ENCODE results near the gene CHMP1B.

Gene CHMP1B

DNA sequence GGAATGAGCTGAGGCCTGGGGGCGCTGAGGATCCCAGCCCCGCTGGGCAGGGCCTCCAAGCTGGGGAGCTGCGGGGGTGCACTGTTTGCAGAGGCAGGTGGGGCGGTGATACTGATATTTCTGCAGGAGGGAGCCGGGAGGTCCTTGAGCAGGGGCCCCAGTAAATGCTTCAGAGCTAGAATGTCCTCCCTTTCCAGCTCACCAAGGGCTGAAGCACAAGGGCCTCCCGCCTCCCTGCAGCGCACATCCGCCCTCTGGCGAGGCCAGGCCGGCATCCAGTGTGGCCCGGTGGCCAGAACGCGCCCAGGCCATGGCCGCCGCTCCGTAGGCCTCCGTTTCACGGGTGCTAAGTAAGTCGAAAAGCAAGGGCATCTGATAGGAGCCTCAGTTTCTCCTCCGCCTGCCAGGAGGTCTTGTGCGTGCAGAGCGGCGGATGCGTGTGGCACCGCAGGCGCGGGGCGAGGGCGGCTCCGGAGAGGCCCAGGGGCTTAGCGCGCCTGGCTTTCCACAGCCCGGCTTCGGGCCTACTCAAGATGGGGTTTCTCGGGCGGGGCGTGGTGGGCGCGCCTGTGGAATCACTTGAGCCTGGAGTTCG, 29.5 kb upstream of the CHMP1B start:
- TF ChIP-seq ZNF274 (IDR thresholded peaks at IDR 0.05; ENCODE audit: low read depth, low read length) = no peak
- TF ChIP-seq SUZ12 (IDR thresholded peaks at IDR 0.05; ENCODE audit: extremely low read depth, insufficient read depth, insufficient read length) = no peak
- TF ChIP-seq YY1 (IDR thresholded peaks at IDR 0.05; ENCODE audit: insufficient read depth, insufficient read length) = no peak
- Histone ChIP-seq H3K4me1 (ENCODE audit: insufficient read depth, insufficient read length) (peaks cover 8% of the 10 kb centered on the region), H3K27me3 (ENCODE audit: insufficient read depth, insufficient read length) (no peaks in the 10 kb centered on the region), H3K9me3 (ENCODE audit: insufficient read depth, low read length) (no peaks in the 10 kb centered on the region), H3K9ac (ENCODE audit: insufficient read length, low read depth) (no peak overlapping the region), H3K36me3 (ENCODE audit: insufficient read depth, insufficient read length, low read length) (no peaks in the 10 kb centered on the region), H3K4me3 (ENCODE audit: insufficient read length, low read depth) (no peak overlapping the region)
- no peak for DNase-seq (ENCODE audit: low read depth, low spot score)

DNA sequence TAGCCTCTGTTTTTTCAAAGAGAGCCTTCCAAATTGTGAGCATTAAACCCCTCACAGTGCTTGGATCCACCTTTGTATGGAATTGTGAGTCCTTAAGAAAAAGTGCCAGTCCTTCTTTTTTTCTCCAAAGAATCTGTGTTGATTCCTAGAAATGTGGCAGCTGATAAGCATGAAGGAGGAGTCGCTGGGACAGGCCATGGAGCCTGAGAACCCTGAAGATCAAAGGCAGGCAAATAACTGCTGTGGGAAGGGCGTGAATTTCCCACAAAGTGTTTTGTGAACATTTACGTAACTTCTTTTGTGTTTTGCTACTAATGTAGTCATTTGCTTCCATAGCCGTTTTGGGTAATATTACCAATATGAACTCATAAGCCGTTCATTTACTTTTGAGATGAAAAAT, 27.7 kb upstream of the CHMP1B start:
- no peaks in the 10 kb centered on the region for H3K9me3 ChIP-seq (ENCODE audit: insufficient read depth, low read length)
- no peaks in the 10 kb centered on the region for H3K27me3 ChIP-seq (ENCODE audit: insufficient read depth, insufficient read length)
- TF ChIP-seq YY1 (IDR thresholded peaks at IDR 0.05; ENCODE audit: insufficient read depth, insufficient read length) (no peak), SUZ12 (IDR thresholded peaks at IDR 0.05; ENCODE audit: extremely low read depth, insufficient read depth, insufficient read length) (no peak), ZNF274 (IDR thresholded peaks at IDR 0.05; ENCODE audit: low read depth, low read length) (no peak)
- peaks cover 8% of the 10 kb centered on the region for H3K4me1 ChIP-seq (ENCODE audit: insufficient read depth, insufficient read length)
- H3K4me3 ChIP-seq (ENCODE audit: insufficient read length, low read depth) = no peak overlapping the region
- no peak for DNase-seq (ENCODE audit: low read depth, low spot score)
- H3K9ac ChIP-seq (ENCODE audit: insufficient read length, low read depth) = no peak overlapping the region
- no peaks in the 10 kb centered on the region for H3K36me3 ChIP-seq (ENCODE audit: insufficient read depth, insufficient read length, low read length)

DNA sequence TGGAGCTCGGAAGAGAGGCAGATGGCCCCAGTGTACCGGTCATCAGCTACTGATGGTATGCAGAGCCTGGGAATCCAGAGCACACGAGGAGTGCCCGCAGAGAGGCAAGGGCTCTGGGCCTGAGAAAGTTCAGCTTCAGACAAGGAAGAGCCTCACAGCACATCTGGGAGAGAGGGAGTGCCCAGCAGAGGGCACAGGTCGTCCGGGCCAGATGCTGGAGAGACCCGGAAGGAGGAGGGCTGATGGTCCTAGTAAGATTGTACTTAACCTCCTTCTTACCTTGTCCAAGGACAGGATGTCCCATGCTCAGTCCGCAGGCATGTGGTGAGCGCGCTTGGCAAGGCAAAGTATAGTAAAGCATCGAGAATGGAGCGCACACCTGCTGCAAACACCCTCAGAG, 24.4 kb upstream of the CHMP1B start:
- no peak for DNase-seq (ENCODE audit: low read depth, low spot score)
- H3K4me1 ChIP-seq (ENCODE audit: insufficient read depth, insufficient read length) = peaks cover 10% of the 10 kb centered on the region
- no peak overlapping the region for H3K4me3 ChIP-seq (ENCODE audit: insufficient read length, low read depth)
- no peak for TF ChIP-seq YY1 (IDR thresholded peaks at IDR 0.05; ENCODE audit: insufficient read depth, insufficient read length)
- TF ChIP-seq ZNF274 (IDR thresholded peaks at IDR 0.05; ENCODE audit: low read depth, low read length) = no peak
- no peak for TF ChIP-seq SUZ12 (IDR thresholded peaks at IDR 0.05; ENCODE audit: extremely low read depth, insufficient read depth, insufficient read length)
- H3K9me3 ChIP-seq (ENCODE audit: insufficient read depth, low read length) = no peaks in the 10 kb centered on the region
- H3K36me3 ChIP-seq (ENCODE audit: insufficient read depth, insufficient read length, low read length) = no peaks in the 10 kb centered on the region
- H3K9ac ChIP-seq (ENCODE audit: insufficient read length, low read depth) = no peak overlapping the region
- H3K27me3 ChIP-seq (ENCODE audit: insufficient read depth, insufficient read length) = no peaks in the 10 kb centered on the region

DNA sequence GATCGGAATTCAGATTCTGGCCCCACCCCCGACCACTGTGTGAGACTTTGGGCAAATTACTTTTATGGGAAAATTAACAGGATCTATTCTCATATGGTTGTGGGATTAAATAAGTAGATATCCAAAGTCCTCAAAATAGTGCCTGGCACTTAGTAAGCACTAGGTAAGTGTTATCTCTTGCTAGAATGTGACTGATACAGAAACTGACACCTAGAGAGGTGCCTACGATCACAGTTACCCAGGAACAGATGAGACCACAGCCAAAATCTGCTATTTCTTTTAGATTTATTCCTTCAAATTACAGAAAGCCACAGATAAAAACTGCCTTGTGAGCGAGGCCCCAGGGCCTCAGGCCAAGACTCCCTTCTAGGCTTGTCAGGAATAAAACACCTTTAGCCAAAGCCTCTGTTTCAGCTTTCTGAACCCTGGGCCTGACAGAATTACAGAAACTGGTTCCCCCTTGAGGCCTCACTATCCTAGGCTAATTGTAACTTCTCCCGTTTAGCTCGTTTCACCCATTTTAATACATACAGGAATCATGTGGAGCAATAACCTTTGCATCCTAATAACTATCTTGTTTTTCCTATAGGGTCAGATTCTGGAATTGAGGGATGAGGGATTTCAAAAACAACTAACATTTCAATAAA, 22.3 kb upstream of the CHMP1B start:
- Histone ChIP-seq H3K36me3 (ENCODE audit: insufficient read depth, insufficient read length, low read length) (no peaks in the 10 kb centered on the region), H3K9ac (ENCODE audit: insufficient read length, low read depth) (peak overlapping the region; percentile 50), H3K27me3 (ENCODE audit: insufficient read depth, insufficient read length) (no peaks in the 10 kb centered on the region), H3K9me3 (ENCODE audit: insufficient read depth, low read length) (no peaks in the 10 kb centered on the region), H3K4me1 (ENCODE audit: insufficient read depth, insufficient read length) (peaks cover 14% of the 10 kb centered on the region), H3K4me3 (ENCODE audit: insufficient read length, low read depth) (no peak overlapping the region)
- no peak for TF ChIP-seq YY1 (IDR thresholded peaks at IDR 0.05; ENCODE audit: insufficient read depth, insufficient read length)
- TF ChIP-seq ZNF274 (IDR thresholded peaks at IDR 0.05; ENCODE audit: low read depth, low read length) = no peak
- TF ChIP-seq SUZ12 (IDR thresholded peaks at IDR 0.05; ENCODE audit: extremely low read depth, insufficient read depth, insufficient read length) = no peak
- DNase-seq (ENCODE audit: low read depth, low spot score) = no peak

DNA sequence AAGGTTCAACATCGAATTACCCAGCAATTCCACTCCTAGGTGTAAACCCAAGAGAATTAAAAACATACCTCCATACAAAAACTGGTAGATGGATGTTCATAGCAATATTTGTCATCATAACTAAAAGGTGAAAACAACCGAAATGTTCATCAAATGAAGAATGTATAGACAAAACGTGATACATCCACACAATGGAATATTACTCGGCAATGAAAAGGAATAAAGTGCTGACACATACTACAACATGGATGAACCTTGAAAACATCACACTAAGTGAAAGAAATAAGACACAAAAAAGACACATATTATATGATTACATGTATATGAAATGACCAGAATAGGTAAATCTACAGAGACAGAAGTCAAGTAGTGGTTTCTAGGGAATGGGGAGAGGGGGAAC, 20.6 kb upstream of the CHMP1B start:
- no peaks in the 10 kb centered on the region for H3K9me3 ChIP-seq (ENCODE audit: insufficient read depth, low read length)
- no peak overlapping the region for H3K9ac ChIP-seq (ENCODE audit: insufficient read length, low read depth)
- no peaks in the 10 kb centered on the region for H3K27me3 ChIP-seq (ENCODE audit: insufficient read depth, insufficient read length)
- no peak for DNase-seq (ENCODE audit: low read depth, low spot score)
- no peak overlapping the region for H3K4me3 ChIP-seq (ENCODE audit: insufficient read length, low read depth)
- peaks cover 14% of the 10 kb centered on the region for H3K4me1 ChIP-seq (ENCODE audit: insufficient read depth, insufficient read length)
- no peaks in the 10 kb centered on the region for H3K36me3 ChIP-seq (ENCODE audit: insufficient read depth, insufficient read length, low read length)
- no peak for TF ChIP-seq SUZ12 (IDR thresholded peaks at IDR 0.05; ENCODE audit: extremely low read depth, insufficient read depth, insufficient read length)
- no peak for TF ChIP-seq YY1 (IDR thresholded peaks at IDR 0.05; ENCODE audit: insufficient read depth, insufficient read length)
- TF ChIP-seq ZNF274 (IDR thresholded peaks at IDR 0.05; ENCODE audit: low read depth, low read length) = no peak

DNA sequence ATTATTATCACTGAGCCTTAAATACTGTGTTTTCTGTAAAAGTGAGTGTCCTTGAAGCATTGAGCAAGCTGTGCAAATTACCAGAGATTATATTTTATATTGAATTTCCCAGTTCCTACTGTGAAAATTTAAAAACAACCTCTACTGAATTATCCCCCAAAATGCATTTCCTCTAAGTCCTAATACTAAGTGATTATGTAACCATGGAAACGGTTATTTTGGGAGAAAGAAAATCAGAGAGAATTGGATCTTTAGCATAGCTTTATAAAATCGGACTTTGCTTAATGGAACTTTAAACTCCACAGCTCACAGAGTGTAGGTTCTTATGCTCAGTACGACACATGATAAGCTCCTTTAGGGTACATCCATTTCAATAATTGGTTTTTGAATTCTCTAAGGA, 19.3 kb upstream of the CHMP1B start:
- peaks cover 9% of the 10 kb centered on the region for H3K4me1 ChIP-seq (ENCODE audit: insufficient read depth, insufficient read length)
- no peak overlapping the region for H3K4me3 ChIP-seq (ENCODE audit: insufficient read length, low read depth)
- no peaks in the 10 kb centered on the region for H3K9me3 ChIP-seq (ENCODE audit: insufficient read depth, low read length)
- no peaks in the 10 kb centered on the region for H3K27me3 ChIP-seq (ENCODE audit: insufficient read depth, insufficient read length)
- no peak overlapping the region for H3K9ac ChIP-seq (ENCODE audit: insufficient read length, low read depth)
- no peak for DNase-seq (ENCODE audit: low read depth, low spot score)
- no peaks in the 10 kb centered on the region for H3K36me3 ChIP-seq (ENCODE audit: insufficient read depth, insufficient read length, low read length)
- no peak for TF ChIP-seq ZNF274 (IDR thresholded peaks at IDR 0.05; ENCODE audit: low read depth, low read length)
- TF ChIP-seq YY1 (IDR thresholded peaks at IDR 0.05; ENCODE audit: insufficient read depth, insufficient read length) = no peak
- no peak for TF ChIP-seq SUZ12 (IDR thresholded peaks at IDR 0.05; ENCODE audit: extremely low read depth, insufficient read depth, insufficient read length)

DNA sequence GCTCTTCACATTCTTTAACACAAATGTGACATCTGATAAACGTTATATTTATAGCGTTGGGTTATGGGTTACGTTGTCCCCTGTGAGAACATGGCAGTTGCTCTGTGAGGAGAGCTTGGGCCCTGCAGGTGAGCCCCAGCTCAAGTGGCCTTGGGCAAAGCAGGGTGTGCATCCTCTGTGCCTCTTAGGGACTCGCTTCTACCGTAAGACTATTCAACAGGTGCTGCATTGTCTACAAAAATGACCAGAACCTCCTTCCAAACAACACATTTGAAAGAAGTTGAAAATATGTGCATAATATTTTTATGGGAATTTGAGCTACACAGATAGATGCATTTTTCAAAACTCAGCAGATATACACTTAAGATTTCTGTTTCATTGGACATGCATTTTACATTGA, 16.4 kb upstream of the CHMP1B start:
- no peak for TF ChIP-seq YY1 (IDR thresholded peaks at IDR 0.05; ENCODE audit: insufficient read depth, insufficient read length)
- TF ChIP-seq ZNF274 (IDR thresholded peaks at IDR 0.05; ENCODE audit: low read depth, low read length) = no peak
- TF ChIP-seq SUZ12 (IDR thresholded peaks at IDR 0.05; ENCODE audit: extremely low read depth, insufficient read depth, insufficient read length) = no peak

More for the DNA sequence above, 16.4 kb upstream of the CHMP1B start:
- no peak overlapping the region for H3K9ac ChIP-seq (ENCODE audit: insufficient read length, low read depth)
- H3K36me3 ChIP-seq (ENCODE audit: insufficient read depth, insufficient read length, low read length) = no peaks in the 10 kb centered on the region
- no peak overlapping the region for H3K4me3 ChIP-seq (ENCODE audit: insufficient read length, low read depth)
- DNase-seq (ENCODE audit: low read depth, low spot score) = no peak
- H3K9me3 ChIP-seq (ENCODE audit: insufficient read depth, low read length) = no peaks in the 10 kb centered on the region
- no peaks in the 10 kb centered on the region for H3K27me3 ChIP-seq (ENCODE audit: insufficient read depth, insufficient read length)
- H3K4me1 ChIP-seq (ENCODE audit: insufficient read depth, insufficient read length) = peaks cover 6% of the 10 kb centered on the region
